ENCODE data around the gene GRK6.

GRK6 gene

DNA sequence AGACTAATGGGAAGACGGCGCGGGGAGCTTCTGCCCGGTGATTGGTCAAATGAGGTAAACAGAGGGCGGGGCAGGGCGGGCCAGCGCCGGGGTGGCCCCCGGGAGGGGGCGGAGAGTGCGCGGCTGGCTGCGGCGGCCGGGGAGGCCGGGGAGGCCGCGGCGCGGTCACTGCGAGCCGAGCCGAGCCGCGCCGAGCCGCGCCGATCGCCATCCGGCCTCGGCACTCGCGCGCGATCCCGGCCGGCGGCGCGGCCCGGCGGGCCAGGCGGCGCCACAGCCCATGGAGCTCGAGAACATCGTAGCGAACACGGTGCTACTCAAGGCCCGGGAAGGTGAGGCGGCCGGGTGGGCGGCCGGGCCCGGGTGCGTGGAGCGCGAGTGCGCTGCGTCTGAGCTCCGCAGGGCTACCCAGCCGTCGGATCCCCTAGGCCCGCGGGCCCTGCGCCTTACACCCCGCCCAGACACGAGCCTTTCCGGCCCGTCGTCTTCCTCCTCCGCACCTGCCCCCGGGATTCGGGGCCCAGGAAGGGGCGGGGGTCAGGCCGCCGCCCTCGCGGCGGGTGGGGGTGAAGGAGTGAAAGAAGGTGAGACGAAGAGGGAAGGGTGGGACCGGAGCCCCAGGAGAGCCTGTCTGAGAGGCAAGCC, at the start of gene GRK6:
Gene GRK6, plus strand, starts transcription at position 111 of the 645 bp plus-strand sequence. Its CDS starts 170 bp downstream, at position 281.
- peak; percentile 62 for DNase-seq (ENCODE audit: low read depth)

DNA sequence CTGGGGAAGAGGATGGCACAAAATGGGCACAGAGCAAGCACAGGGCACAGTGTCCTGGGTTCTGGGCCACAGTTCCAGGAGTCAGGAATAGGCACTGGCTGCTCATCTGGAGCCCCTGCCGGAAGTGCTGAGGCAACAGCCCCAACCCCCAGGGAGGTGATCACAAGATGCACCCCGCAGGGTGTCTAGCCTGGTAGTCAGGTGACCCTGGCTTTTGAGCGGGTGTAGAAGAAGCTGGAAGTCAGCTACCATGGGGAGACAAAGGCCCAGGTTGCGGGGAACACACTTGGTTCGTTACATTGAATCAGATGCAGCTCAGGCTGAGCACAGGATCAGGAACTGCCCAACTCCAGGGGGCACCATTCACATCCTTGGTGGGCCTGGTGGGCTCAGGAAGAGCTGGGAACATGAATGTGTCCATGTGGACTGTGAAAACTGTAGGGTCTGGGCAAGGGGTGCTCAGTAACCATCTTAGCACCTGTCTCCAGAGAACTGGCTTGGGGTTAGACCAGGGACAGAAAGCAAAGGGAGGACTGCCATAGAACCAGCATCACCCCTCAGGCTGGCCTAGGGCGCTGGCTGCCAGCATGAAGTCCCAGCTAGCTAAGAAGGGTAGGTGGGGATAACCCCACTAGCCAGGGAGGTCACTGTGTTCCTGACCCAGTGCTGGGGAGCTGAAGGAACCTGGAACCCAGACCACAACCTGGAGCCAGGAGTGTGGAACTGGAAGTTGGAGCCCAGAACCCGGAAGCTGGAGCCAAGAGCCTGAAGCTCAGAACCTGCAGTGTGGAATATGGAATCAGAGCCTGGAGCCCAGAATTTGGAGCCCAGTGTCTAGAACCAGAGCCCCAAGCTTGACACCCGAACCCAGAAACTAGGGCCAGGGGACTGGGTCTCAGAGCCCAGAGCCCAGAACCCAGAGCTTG, 48.4 kb upstream of the GRK6 start:
- DNase-seq (ENCODE audit: low read depth): no peak

DNA sequence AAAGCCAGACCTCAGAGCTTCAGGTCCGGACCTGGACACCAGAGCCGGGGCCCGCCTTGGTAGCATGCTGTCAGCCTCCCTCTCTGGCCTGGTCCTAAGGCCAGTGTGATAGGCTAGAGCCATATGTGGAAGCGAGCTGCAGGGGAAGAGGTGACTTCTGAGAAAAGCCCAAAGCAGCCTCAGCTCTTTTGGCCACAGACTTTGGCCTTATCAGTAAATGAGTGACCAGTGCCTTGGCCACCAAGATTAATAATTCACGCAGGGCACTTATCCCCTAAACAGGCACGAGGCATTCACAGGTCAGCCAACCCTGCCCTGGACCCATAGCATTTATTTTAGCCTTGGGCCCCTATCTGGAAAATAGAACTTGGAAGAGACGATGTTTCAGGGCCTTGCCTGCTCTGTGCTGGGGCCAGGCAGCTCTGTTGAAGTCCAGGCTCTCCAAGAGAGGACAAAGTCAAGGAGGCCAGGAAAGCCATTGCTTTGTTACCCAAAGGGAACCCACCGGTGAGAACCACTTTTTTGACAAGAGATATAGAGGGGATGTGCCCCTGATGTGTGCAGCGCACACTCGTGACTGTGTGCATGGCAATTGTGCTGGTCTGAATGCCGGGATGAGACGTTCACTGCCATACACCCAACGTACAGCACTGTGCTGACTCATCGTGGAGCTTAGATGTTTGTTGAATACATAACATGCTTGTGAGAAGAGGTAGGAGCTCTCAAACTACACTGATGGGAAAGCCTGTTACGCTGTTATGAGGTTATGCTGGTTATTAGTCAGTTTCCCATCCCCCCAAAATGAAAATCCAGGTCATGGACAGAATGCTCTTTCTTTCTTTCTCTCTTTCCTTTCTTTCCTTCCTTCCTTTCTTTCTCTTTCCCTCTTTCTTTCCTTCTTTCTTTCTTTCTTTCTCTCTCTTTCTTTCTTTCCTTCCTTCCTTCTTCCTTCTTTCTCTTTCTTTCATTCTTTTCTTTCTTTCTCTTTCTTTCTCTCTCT, 47.3 kb upstream of the GRK6 start:
- no peak for DNase-seq (ENCODE audit: low read depth)

DNA sequence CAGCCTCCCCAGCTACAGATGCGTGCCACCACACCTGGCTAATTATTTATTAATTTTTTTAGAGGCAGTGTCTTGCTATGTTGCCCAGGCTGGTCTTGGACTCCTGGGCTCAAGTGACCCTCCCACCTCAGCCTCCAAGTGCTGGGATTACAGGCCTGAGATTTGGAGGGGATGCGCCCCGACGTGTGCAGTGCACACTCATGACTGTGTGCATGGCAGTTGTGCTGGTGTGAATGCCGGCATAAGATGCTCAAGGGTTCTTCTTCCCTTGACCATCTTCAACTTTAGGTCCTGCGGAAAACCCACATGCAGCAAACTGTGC, 45.7 kb upstream of the GRK6 start:
- no peak for DNase-seq (ENCODE audit: low read depth)

DNA sequence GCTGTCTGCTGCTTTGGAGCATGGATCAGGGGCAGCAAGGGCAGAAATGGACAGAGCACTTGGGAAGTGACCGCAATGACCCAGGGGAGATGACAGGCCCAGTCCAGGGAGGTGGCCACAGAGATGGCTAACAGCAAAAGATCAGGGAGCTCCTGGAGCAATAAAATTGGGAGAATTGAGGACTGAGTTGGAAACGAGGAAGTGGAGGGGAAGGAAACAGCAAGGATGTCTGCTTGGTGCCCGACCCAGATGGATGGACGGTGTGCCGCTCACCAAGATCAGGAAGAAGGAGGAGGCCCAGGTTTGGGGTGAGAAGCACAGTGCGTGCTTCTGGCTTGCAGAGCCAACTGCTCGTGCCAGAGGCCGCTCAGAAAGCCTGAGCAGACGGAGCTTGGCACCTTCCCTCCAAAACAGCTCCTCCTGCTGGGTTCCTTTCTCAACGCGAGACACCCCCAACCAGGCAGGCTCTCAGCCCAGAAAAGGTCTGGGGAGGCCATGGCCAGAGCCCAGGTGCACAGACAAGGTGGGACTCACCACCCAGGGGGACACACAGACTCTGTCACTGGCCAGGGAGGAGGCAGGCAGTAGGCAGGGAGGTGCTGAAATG, 44.0 kb upstream of the GRK6 start:
- no peak for DNase-seq (ENCODE audit: low read depth)

DNA sequence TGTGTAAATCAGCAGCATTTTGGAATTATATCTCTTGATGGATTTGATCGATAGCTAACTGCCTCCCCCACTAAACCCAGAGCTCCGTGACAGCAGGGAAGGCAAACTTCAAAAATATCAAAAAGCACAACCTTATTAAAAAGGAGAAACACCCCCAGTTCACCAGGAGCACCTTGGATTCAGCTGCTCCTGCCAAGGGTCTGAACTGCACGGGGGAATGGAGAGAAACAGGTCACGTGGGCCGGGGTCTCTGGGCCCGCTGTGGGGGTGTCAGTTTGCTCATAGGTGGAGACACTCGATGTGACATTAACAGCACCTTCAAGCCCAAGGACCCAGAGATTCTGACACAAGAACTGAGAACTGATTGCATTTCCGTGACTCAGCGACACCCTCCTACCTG, 43.3 kb upstream of the GRK6 start:
- no peak for DNase-seq (ENCODE audit: low read depth)

DNA sequence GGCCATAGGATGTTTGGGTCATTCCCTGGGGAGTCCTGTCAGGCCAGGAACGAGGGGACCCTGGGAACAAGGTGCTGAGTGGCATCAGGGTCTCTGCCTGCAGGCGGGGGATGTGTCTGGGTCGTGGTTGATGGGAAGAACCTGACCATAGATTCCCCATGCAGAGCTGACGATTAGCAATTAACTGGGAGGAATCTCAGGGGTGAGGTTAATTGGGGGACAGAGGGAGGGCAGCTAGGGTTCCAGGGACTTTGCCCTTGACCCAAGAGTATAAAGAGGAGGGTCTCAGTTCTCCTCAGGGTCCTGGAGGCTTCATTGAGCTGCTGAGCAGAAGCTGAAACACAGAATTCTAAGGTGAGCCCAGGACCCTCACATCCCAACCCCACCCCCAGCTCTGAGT, 42.3 kb upstream of the GRK6 start, which contains the start of gene SLC34A1:
Gene SLC34A1, plus strand, starts transcription at position 301 of the 400 bp plus-strand sequence. CDS start 1,308 bp downstream, outside the sequence.
- DNase-seq (ENCODE audit: low read depth): no peak

DNA sequence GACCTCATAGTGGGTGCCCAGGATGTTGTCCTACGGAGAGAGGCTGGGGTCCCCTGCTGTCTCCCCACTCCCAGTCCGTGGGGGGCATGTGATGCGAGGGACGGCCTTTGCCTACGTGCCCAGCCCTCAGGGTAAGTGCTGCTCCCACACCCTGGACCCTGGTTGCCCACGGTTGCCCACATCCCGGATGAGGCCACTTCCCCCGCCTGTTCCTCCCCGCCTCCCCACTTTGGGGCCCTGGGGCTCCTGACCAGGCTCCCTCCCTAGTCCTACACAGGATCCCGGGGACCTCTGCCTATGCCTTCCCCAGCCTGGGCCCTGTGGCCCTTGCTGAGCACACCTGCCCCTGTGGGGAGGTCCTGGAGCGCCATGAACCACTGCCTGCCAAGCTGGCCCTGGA, 40.8 kb upstream of the GRK6 start:
- DNase-seq (ENCODE audit: low read depth): no peak

DNA sequence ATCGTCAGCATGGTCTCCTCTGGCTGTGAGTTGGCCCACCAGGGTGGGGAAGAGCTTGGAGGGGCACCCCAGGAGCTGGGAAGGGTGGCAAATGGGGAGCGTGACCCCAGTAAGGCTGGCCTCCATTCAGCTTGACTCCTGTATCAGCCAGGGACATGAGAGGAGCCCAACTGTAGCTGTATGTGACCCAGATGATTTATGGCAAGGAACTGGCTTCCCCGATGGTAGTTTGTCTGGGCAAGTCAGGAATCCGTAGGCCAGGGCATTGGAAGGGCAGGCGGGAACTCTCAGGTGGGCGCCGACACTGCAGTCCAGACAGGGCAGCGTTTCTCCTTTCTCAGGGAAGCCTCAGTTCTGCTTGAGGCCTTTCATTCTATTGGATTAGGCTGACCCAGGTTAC, 39.9 kb upstream of the GRK6 start:
- DNase-seq (ENCODE audit: low read depth): no peak

DNA sequence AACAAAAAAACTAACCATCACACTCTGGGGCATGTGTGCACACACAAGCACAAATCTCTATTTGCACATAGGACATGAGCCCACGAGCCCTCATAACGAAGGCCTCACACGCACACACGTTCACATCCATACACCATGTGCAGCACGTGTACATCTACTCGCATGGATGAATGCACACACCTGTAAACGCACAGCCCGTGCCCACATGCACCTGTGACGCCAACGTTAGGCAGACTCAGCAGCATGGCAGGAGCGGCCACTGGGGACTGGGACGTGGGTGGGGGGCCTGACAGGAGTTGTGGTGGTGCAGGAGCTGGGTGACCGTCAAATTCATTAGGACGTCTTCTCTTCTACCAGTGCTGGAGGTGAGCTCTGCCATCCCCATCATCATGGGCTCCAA, 39.1 kb upstream of the GRK6 start:
- no peak for DNase-seq (ENCODE audit: low read depth)

DNA sequence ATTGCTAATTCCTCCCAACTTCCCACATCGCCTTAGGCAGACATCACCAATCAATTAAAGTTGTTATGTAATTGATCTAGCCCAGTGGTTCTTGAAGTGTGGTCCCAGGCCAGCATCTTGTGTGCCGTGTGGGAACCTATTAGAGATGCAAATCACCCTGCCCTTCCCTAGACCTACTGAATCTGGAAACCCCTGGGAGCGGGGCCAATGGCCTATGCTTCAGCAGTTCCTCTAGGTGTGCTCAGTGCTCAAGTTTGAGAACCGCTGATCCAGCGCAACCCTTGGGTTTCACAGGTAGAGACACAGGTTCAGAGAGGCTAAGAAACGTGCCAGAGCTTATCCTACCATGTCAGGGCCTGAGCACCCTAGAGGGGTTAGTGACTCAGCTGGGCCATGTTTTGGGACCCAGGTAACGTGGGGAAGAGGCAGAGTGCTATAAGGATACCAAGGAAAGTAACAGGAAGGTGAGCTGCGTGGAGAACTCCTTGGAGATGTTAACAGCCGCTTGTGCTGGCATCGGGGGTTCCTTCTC, 37.9 kb upstream of the GRK6 start:
- DNase-seq (ENCODE audit: low read depth): no peak

DNA sequence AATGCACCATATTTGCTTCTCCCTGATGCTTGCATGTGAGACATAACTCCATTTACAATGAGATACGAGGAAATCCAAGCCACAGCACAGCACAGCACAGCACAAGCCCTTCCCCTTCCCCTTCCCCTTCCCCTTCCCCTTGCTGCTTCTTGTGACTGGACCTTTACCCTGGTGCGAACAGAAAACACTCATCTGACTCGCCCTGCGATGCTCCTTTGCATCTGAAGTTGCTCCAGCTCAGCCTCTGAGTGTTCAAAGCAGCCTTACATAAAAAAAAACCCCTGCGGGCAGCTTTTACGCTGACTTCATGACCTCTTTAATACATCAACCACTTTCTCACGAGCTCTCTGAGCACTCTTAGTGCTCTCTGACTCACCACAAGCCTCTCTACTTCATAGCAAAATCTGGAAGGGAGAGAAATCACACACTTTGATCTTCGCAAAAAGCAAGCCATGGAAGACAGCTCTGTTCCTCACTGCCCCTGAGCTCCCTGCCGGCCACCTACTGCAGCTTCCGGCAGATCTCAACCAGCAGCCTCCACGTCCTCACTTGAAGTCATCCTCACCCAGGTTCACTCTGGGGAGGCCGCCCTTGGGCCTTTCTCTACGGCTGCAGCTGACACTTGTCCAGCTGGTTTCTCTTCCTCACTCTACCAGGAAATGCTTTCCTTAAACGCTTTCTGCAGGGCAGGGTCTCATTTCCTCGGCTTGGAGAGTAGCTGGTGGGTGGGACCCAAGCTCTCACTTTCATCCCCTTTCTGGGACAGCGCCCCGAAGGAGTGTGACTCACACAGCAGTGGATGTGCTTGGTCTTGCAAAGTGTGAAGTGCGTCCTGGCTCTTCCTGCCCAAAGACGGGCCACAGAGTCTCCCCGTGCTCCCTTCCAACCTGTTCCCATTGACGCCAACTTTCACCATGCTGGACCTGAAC, 37.0 kb upstream of the GRK6 start:
- no peak for DNase-seq (ENCODE audit: low read depth)

DNA sequence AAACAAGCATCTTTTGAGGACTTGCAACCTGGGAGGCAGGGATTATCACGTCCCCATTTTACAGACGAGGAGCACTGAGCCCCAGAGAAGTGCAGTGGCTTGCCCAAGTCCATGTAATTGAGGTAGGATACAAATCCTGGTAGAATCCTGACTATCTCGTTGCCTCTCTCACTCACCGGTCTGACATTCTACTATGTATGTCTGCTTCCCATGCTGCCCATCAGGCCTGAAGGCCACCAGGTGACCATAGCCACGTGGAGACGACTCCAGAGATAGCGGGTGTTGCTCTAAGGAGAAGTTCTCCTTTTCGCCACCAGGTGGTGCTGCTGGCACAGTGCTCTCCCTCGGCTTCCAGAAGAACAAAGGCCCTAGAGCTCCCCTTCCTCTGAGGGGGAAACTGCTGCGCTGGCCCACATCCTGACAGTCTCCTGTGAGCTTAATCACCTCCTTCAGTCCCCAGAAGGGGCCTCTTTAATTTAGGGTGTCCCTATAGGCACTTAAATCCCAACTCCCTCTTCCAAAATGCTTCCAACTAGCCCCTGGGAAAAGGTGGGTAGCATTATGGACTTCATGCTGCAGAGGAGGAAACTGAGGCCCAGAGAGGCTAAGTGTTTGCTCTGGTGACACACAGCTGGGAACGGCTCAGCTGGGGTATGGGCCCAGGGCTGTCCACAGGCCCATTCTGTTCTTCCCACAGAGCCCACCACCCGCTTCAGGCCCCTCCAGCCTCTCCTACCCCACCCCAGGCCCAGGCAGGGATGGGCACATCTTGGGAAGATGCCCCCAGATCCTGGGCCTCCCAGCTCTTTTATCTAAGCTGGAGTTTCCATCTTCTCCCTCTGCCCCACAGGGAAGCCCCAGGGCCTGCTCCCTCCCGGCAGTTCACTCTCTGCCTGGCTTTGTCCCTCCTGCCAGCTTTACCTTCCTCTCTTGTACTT, 35.8 kb upstream of the GRK6 start:
- peak; percentile 83 for DNase-seq (ENCODE audit: low read depth)

DNA sequence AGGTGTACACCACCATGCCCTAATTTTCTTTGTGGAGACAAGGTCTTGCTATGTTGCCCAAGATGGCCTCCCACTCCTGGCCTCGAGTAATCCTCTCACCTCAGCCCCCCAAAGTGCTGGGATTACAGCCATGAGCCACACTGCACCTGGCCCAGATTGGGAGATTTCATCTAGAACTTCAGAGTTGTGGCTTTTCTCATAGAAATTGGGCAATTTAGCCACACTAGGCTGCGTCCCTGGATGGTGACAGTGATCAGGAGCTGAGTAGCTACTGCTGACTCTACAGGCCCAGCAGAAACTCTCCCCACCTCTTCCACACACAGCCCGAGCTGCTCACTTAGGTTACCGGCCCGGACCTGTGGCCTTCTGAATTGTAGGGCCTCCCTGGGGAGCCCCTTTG, 33.7 kb upstream of the GRK6 start:
- no peak for DNase-seq (ENCODE audit: low read depth)

DNA sequence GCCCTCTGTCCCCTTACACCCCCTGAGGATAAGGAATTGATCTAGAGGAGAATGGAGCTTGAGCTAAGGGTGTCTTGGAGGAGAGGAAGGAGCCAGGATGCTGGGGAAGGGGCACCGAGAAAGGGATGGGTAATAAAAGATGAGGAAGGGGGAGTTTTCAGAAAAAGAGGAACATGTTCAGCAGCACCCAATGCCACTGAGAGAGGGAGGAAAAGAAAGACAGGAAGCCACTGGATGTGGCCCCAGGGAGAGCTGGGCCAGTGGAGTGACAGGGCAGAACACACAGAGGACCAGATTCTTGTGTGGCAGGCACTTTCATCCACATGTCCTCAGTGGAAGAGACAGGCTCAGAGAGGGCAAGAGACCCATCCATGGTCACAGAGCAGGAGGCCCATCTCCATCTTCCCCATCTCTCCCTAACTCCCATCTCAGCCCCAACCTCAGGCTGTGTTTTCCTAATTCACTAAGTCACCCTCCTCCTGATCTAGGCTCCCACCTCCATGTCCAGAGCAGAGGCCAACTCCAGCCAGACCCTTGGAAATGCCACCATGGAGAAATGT, 33.2 kb upstream of the GRK6 start:
- no peak for DNase-seq (ENCODE audit: low read depth)

DNA sequence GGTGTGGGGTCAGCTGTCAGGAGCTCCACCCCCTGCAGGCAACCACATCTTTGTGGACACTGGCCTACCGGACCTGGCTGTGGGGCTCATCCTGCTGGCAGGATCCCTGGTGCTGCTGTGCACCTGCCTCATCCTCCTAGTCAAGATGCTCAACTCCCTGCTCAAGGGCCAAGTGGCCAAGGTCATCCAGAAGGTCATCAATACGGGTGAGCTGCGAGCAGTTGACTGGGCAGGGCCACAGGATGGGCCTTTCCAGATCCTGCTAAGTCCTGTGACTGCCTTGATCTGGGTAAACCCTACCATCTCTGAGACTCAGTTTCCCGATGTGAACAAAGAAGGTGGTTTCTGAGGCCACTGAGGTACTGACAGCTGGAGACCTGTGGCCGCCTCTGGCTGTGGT, 32.5 kb upstream of the GRK6 start:
- DNase-seq (ENCODE audit: low read depth): no peak

DNA sequence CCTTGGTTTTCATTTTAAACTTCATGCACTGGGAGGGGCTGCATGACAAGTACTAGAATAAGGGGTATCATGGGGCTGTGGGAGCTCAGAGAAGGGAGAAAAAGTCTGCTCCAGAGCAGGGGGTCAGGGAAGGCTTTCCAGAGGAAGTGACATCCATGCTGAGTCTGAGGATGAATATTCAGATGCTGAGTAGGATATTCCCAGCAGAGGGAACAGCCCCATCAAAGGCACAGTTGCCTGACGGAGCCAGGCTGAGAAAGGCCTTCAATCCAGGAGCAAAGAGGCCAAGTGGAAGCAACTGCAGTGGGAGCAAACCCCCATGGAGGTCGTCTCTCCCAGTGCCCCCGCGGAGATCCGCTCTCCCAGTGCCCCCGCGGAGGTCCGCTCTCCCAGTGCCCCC, 30.4 kb upstream of the GRK6 start:
- no peak for DNase-seq (ENCODE audit: low read depth)

DNA sequence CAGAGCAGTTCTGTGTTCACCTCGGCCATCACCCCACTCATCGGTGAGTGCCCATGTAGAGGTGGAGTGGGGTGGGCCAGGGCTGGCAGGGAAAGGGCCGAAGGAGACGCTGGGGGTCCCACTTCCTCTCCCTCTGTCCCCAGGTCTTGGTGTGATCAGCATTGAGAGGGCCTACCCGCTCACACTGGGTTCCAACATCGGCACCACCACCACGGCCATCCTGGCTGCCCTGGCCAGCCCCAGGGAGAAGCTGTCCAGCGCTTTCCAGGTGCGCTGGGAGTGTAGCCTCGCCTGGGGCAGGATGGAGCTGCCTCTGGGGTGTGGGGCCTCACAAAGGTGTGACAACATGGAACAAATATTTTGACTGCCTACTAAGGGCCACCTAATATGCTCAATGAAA, 29.7 kb upstream of the GRK6 start:
- DNase-seq (ENCODE audit: low read depth): no peak

DNA sequence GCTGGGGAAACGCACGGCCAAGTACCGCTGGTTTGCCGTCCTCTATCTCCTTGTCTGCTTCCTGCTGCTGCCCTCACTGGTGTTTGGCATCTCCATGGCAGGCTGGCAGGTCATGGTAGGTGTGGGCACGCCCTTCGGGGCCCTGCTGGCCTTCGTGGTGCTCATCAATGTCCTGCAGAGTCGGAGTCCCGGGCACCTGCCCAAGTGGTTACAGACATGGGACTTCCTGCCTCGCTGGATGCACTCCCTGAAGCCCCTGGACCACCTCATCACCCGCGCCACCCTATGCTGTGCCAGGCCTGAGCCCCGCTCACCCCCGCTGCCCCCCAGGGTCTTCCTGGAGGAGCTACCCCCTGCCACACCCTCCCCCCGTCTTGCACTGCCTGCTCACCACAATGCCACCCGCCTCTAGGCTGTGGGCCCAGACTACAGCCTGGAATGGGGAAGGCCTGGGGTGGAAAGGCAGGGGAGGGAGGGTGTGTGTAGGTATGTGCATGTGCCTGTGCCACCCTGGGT, 28.5 kb upstream of the GRK6 start:
- DNase-seq (ENCODE audit: low read depth): no peak
